ENCODE data around the gene TPBGL.

Gene TPBGL

DNA sequence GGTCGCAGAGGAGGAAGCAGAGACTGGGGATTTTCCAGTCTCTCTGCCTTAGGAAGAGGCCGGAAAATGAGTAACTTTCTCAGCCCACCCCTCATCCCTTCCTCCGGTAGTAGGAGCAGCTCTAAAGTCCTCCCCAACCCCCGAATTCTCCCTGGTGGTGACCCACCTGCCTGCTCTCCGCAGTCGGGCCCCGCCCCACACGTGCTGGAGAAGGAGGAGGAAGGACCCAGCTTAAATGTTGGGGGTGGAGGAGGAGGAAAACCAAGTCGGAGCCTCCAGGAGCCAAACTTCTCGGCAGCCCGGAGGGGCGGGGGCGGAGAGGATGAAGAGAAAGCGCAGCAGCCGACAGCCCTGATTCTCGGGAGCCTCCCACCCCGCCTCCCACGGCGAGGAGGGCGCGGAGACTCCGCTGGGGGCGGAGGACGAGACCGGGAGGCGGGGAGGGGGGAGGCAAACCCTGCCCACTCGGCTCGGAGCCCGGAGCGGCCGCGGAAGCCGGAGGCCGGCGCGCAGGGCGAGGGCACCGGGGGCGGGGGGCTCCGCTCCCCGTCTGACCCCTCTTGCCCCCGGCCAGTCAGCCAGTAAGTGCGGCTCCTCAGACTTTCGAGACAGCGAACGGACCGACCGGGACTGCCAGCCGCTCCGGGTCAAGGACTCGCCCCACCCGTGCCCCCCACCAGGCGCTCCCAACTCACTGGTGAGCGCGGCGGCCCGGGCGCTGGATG lies at the start of gene TPBGL:
TPBGL (plus strand) TSS at position 464 of the 725 bp plus-strand sequence. CDS start 276 bp downstream, outside the sequence.
- peak; percentile 13 for DNase-seq

DNA sequence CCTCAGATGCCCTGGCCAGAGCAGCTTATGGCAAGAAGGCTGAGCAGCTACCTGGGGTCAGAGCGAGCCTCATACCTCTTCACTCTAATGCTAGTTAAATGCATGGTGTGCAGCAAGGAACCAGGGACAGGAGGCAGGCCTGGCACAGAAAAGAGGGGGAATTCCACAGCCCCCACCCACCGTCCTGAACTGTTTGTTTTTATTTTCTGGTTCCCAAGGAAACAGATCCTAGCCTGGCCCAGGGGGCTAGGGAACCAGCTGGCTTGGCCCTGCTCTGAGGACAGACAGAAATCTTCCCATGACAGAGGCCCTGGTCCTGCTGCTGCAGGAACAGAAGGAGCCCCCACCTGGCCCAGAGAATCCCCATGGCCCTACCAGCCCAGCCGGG lies 49.2 kb upstream of the TPBGL start:
- no peak for DNase-seq

DNA sequence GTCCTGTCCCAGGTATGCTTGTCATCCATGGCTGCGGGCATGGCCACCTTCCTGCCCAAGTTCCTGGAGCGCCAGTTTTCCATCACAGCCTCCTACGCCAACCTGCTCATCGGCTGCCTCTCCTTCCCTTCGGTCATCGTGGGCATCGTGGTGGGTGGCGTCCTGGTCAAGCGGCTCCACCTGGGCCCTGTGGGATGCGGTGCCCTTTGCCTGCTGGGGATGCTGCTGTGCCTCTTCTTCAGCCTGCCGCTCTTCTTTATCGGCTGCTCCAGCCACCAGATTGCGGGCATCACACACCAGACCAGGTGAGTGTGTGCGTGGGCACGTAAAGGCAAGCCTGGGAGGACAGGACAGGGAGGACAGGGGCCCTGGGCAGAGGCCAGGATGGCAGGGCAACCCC lies 47.3 kb upstream of the TPBGL start:
- no peak for DNase-seq

GRCh38 chr11:75193711-75194110 lies 46.9 kb upstream of the TPBGL start:
- DNase-seq: no peak

- DNase-seq: no peak
Measured at GRCh38 chr11:75194147-75194546, 46.4 kb upstream of the TPBGL start.

- no peak for DNase-seq
Measured at GRCh38 chr11:75195167-75195962, 45.2 kb upstream of the TPBGL start.

- DNase-seq: no peak
Measured at GRCh38 chr11:75196426-75196825, 44.1 kb upstream of the TPBGL start.

DNA sequence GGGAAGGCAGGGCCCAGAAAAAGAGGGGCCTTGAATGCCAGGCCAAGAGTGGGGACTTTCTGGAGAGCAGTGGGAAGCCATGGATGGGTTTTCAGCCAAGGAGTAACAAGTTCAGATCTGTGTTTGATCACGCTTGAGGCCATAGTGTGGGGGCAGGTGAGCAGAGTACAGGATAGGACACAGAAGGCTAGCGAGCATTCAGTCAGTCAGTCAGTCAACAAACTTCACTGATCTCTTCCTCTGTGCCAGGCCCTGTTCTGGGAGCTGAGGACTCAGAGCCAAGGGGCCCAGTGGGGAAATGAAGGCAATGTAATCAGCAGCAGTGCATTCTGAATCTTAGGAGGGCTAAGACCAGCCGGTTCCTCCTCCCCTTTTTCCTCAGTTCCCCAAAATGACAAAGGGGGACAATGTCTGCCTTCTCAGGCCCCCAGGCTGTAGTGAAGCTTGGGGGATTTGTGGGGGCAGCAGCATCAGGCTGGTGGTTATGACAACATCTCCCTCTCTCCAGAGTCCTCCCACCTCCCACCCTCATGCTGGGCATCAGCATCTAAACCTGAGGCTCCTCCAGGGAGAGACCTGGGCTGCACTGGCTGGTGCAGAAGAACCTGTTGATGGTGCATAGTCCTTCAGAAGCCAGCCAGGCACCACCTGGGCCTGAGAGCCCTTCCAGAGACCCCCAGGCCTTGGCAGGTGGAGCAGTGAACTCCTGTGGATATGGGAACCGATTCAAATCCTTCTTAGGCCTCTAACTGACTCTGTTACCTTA lies 42.9 kb upstream of the TPBGL start:
- no peak for DNase-seq

GRCh38 chr11:75198278-75198973 lies 42.1 kb upstream of the TPBGL start:
- DNase-seq: no peak

DNA sequence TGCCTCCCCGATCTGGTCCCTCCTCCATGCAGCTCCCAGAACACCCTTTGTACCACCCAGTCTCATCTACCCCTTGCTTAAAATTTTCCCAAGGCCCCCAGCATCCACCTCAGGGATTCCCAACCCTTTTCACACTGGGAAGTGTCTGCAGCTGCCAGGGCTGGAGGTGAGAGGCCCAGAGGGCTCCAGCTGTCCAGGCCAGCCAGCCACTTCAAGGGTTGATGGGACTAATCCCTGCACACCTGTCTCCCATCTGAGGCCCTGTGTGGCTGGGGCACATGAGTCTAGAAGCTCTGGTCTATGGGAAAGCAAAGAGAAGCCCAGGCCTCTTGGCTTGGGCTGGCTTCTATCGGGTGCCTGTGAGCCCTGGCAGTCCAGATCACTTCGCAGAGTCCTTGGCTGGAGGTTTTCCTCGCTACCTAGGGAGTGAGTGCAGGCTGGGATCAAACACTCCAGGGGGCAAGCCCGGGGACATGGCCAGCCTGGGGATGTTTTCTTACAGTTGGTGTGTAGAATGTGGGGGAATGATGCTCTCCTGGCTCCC lies 41.1 kb upstream of the TPBGL start:
- DNase-seq: no peak

DNA sequence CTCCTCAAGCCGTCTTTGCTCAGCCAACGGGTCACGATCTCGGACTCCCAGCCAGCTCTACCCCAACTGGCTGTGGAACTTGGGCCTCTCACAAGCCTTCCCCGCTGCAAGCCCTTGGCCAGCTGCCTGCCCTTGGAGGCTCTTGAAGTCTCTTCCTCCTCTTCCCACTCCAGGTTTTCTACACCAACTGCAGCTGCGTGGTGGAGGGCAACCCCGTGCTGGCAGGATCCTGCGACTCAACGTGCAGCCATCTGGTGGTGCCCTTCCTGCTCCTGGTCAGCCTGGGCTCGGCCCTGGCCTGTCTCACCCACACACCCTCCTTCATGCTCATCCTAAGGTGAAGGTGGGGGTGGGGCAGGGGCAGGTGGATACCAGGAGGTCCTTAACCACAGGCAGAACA lies 40.5 kb upstream of the TPBGL start:
- no peak for DNase-seq

GRCh38 chr11:75200531-75200930 lies 40.0 kb upstream of the TPBGL start:
- no peak for DNase-seq

DNA sequence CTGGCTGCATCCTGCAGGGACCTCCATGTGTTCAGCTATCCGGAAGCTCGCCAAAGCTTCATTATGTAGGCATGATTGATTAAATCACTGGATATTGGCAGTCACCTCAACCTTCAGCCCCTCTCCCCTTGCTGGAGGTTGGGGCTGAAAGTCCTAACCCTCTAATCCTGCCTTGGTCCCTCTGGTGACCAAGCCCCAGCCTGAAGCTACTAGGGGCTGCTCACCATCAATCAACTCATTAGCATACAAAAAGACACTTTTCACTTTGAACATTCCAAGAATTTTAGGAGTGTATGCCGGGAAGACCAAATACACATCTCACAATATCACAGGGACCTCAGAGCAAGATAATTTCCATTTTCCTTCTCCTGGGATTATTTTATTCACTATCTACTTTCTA lies 38.8 kb upstream of the TPBGL start:
- DNase-seq: no peak

DNA sequence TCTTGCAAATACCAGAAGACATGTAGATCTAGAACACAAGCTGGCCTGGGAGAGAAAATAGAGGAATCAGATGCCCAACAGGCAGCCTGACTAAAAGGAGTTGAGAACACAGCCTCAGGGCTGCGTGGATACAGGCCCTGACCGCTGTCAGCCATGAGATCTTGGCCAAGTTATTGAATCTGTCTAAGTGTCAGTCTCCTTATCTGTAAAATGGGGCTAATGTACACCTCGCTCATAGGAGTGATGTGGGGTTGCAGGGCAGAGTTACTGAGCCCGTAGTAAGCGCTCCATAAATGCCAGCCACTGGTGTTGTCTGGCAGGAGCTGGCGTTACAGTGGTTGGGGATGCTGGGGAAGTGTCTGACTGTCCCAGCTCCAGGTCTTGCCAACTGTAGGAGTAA lies 38.4 kb upstream of the TPBGL start:
- no peak for DNase-seq

GRCh38 chr11:75203138-75203537 lies 37.4 kb upstream of the TPBGL start:
- DNase-seq: no peak

GRCh38 chr11:75203641-75204011 lies 36.9 kb upstream of the TPBGL start:
- DNase-seq: no peak

DNA sequence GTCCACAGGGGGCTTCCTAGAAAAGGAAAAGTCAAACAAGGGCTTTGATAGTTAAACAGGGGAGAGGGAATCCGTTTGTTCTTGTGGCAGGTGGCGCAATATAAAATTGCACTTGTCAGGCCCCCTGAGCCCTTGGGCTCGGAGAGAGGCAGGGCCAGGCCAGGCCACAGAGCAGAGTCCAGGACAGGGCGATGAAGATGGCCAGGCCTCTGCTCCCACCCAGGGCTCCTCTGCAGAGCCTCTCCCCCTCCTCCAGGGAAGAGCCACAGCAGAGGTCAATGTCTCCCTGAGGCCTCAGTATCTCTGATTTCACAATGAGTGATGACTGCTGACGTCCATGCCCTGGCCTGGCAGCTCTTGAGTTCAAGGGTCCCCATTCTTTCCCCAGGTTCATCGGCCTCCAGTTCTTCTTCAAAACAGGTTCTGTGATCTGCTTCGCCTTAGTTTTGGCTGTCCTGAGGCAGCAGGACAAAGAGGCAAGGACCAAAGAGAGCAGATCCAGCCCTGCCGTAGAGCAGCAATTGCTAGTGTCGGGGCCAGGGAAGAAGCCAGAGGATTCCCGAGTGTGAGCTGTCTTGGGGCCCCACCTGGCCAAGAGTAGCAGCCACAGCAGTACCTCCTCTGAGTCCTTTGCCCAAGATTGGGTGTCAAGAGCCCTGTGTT lies 36.4 kb upstream of the TPBGL start:
- DNase-seq: no peak

DNA sequence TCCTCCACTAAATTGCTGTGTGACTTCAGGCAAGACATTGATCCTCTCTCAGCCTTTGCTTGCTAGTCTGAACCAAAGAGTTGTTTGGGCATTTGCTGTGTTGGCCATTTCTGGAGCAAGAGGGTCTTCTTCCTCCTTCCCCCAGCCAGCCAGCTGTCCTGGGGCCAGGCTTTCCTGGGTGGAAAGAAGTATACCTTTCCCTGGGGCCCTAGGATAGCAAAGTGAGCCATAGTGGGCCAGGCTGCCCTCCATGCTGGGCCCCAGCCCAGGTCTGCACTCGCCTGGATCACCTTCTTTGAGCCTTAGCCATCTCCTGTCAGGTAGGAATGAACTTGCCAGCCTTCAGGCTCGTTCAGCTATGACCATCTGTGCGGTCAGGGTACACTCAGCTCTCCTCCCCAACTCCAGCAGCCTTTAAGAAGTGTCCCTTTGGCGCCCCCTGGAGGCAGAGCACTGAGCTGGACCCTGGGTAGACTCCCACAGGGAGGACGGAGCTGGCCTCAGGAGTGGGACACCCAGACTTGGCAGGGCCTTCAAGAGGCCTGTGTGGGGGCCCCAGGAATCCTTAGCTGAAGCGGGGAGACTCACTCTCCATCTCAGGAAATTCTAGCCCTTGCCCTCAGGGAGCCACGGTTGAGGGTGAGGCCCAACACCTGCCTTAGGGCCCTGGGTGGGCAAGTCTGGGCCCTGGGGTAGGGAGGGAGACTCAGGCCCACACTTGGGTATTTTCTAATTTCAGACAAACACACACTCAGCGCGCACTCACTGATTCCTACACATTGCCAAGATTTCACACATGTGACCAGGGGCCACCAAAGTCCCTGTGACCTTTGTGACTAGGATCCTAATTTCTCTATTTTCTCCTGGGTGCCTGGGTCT lies 35.6 kb upstream of the TPBGL start:
- peak; percentile 71 for DNase-seq

- no peak for DNase-seq
Measured at GRCh38 chr11:75205564-75206020, 35.0 kb upstream of the TPBGL start.

DNA sequence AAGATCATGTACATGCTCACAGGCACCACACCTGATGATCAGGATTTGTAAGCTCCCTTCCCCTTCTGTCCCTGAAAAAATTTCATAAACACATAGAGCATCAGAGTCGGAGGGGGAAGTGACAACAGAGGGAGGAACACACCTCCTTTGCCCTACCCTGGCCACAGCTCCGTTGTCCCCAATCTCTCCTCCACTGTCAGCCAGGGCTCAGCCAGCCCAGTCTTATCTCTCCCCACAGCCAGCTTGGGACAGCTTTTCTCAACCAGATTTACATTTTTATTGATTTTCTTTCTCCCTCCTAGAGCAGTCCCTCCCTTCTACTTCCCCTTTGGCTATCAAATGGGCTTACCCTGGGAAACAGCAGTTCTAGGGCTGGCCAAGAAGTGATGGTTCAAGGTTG lies 32.1 kb upstream of the TPBGL start:
- DNase-seq: no peak

GRCh38 chr11:75212411-75212810 lies 28.2 kb upstream of the TPBGL start:
- no peak for DNase-seq
